Lung (tissue), 12 donors: ENCODE data around the gene LMBRD2. TPM values are rescaled to one million over a fixed set of nuclear protein-coding genes. Genes with fewer than 3 reads are reported as not detected.

Experiments
- ATAC-seq: fragments of 200-7000 bp; cut with Tn5 transposase; one replicate; pipeline ENCODE4 v1.9.1; 2020; ENCODE audit warnings: moderate number of reproducible peaks; ENCODE audit not compliant: insufficient read depth, low FRiP score
- DNase-seq, 3 donors: peaks; one replicate each; pipeline ENCODE4 v3.0.0-alpha.2; 2013 to 2017
- H3K27ac ChIP-seq, 2 donors: one replicate each; pipeline ENCODE4 v1.5.1; 2013; ENCODE audit warnings: mild to moderate bottlenecking in 2 of 2, moderate library complexity in 2 of 2, control low read depth in 1 of 2, inconsistent platforms in 1 of 2, low read depth in 1 of 2, low read length in 1 of 2
- H3K27me3 ChIP-seq, 3 donors: one replicate each; pipeline ENCODE4 v1.5.1; 2013; ENCODE audit warnings: low read length in 2 of 3; ENCODE audit not compliant: control insufficient read depth in 3 of 3, insufficient read depth in 3 of 3
- H3K36me3 ChIP-seq, 4 donors: one replicate each; pipeline ENCODE4 v1.5.1; 2013; ENCODE audit warnings: low read length in 4 of 4, mild to moderate bottlenecking in 1 of 4, moderate library complexity in 1 of 4; ENCODE audit not compliant: control insufficient read depth in 4 of 4, insufficient read depth in 4 of 4
- H3K4me1 ChIP-seq, 5 donors: one replicate each; pipeline ENCODE4 v1.5.1; 2013; ENCODE audit warnings: low read length in 5 of 5, mild to moderate bottlenecking in 2 of 5, moderate library complexity in 1 of 5; ENCODE audit not compliant: control insufficient read depth in 5 of 5, insufficient read depth in 5 of 5
- H3K4me3 ChIP-seq: one replicate; pipeline ENCODE4 v1.5.1; 2013; ENCODE audit warnings: mild to moderate bottlenecking, control low read depth, moderate library complexity
- H3K9ac ChIP-seq, 2 donors: one replicate each; pipeline ENCODE4 v1.5.1; 2013; ENCODE audit warnings: low read length in 2 of 2, control low read depth in 1 of 2; ENCODE audit not compliant: insufficient read depth in 1 of 2
- H3K9me3 ChIP-seq, 4 donors: one replicate each; pipeline ENCODE4 v1.5.1; 2013; ENCODE audit warnings: low read length in 3 of 4, mild to moderate bottlenecking in 1 of 4, moderate library complexity in 1 of 4; ENCODE audit not compliant: control insufficient read depth in 4 of 4, insufficient read depth in 3 of 4
- WGBS, 2 donors: extraction: QIAGEN DNeasy Blood & Tissue Kit; methylation state at CpG; one replicate each; pipeline ENCODE4 v1.1.7; 2013; 5-methylcytosine and 5-hydroxymethylcytosine counted together
- polyA plus RNA-seq, 2 donors: library from polyadenylated mRNA; stranded (reverse); fragments of 200-250 nt; gene quantifications; one replicate each; pipeline ENCODE4 v1.2.1, GENCODE V29; 2013
- total RNA-seq, 2 donors: library from RNA; depleted of rRNA in 1 of 2; stranded (reverse); fragments of >200 nt in 1 of 2; gene quantifications; one replicate each; pipeline ENCODE4 v1.2.1, GENCODE V29; 2014 to 2021
- TF ChIP-seq, protein P1 (sequence below): IDR thresholded peaks from 2 replicates; pipeline ENCODE4 v1.5.1; 2012; ENCODE audit warnings: mild to moderate bottlenecking; ENCODE audit errors: control extremely low read depth, extremely low read depth
- donor health status: control.
- donor health status: control.
- donor health status: Bipolar disorder and iron deficiency.
- donor health status: healthy.
- donor health status: DM: yes; HTN: yes; CAD: no.

Gene LMBRD2
- total and polyA plus RNA-seq, 4 donors = 2.1 to 16.8 (median 7.9) TPM

DNA sequence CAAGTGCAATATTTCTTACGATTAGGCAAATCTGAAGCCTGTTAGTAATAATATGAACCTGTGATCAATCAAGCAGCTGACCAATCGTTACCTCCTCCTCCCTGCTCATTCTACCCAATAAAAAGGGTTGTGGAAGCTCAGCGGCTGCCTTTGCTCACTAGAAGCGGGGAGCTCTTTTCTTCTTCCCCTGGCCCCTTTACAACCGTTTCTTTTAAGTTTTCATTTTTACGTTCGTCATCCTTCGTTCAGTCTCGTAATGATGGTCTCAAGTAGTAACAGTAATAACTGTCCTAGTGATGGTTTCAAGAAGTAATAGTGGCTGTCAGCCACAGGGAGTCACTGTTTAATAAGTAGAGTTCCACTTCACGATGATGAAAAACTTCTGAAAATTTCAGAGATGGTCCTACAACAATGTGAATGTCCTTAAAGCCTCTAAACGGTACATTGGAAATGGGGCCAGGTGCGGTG lies 91.2 kb downstream of the LMBRD2 start:
- TF ChIP-seq, protein P1, sequence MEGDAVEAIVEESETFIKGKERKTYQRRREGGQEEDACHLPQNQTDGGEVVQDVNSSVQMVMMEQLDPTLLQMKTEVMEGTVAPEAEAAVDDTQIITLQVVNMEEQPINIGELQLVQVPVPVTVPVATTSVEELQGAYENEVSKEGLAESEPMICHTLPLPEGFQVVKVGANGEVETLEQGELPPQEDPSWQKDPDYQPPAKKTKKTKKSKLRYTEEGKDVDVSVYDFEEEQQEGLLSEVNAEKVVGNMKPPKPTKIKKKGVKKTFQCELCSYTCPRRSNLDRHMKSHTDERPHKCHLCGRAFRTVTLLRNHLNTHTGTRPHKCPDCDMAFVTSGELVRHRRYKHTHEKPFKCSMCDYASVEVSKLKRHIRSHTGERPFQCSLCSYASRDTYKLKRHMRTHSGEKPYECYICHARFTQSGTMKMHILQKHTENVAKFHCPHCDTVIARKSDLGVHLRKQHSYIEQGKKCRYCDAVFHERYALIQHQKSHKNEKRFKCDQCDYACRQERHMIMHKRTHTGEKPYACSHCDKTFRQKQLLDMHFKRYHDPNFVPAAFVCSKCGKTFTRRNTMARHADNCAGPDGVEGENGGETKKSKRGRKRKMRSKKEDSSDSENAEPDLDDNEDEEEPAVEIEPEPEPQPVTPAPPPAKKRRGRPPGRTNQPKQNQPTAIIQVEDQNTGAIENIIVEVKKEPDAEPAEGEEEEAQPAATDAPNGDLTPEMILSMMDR = no peak
- Histone ChIP-seq H3K27me3 (peaks cover 0 to 4% (median under 1%) of the 10 kb centered on the region in 3 donors), H3K9me3 (no peaks in the 10 kb centered on the region), H3K4me3 (no peak overlapping the region), H3K36me3 (no peaks in the 10 kb centered on the region), H3K27ac (no peak overlapping the region), H3K4me1 (no peaks in the 10 kb centered on the region), H3K9ac (no peak overlapping the region)
- DNase-seq (peak in 2 of 3 donors; percentile 11), ATAC-seq (no peak)
- WGBS, 2 donors = 73 to 79% methylated on average over 12 of the region's 12 CpGs

DNA sequence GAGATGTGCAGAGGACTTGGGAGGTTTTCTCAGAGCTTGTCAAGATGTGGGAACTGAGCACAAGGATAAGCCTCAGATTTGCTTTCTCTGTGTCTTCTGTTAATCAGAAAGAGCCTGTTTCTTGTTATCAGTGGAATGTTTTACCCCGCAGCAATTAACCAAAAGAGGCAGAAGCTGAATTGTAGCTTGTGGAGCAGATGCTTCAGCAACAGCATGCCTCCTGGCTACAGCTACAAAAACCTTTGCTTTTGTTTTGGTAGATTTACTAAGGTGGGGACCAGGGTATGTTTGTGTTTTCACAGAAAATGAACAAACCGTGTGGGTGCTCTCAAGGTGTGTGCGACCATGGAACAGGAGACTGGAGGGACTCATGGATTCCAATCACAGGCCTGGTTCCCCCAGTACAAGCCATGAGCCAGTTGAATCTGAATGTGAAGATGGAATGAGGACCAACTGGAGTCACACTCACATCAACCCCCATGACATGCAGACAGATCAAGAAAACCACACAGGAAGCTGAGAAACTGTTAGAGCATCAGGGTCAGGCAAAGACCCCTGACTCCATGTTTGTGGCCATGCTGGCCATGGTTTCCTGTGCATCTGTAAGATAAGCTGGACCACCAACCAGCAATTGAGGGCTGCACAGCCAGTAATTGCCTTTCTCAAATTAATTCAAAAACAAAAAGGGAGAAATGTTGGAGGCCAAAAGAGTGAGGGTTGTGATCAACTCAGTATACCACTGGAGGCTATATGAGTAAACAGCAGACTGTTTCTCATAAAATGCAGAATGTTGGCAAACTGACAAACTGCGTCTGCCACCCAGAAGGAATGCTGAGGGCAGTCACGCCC lies 91.9 kb downstream of the LMBRD2 start:
- WGBS, 2 donors = 73 to 79% methylated on average over 5 of the region's 5 CpGs
- TF ChIP-seq, protein P1 = no peak

DNA sequence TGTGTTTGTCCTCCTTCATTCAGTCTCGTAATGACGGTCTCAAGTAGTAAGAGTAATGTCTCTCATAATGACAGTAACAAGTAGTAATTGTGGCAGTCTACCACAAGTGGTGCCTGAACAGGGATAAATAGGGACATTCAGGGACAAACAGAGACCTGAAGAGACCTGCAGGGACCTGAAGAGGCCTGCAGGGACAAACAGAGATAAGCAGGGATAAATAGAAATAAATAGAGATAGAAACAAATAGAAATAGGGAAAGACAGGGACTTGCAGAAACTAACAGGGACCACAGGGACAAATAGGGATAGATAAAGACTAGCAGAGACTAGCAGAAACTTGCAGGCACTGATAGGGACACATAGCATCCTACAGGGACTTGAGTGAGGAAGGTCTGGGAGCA lies 92.9 kb downstream of the LMBRD2 start:
- no peaks in the 10 kb centered on the region for H3K36me3 ChIP-seq
- H3K27me3 ChIP-seq = no peaks in the 10 kb centered on the region
- H3K9me3 ChIP-seq = no peaks in the 10 kb centered on the region
- TF ChIP-seq, protein P1 = no peak
- no peak overlapping the region for H3K9ac ChIP-seq
- no peak overlapping the region for H3K27ac ChIP-seq
- H3K4me3 ChIP-seq = no peak overlapping the region
- 77 to 87% methylated on average over 2 of the region's 2 CpGs for WGBS, 2 donors
- no peak for ATAC-seq
- DNase-seq = no peak
- H3K4me1 ChIP-seq = no peaks in the 10 kb centered on the region

More for the DNA sequence above, 91.9 kb downstream of the LMBRD2 start:
- ATAC-seq (no peak), DNase-seq (no peak)
- Histone ChIP-seq H3K9ac (no peak overlapping the region), H3K4me3 (no peak overlapping the region), H3K27ac (no peak overlapping the region), H3K9me3 (no peaks in the 10 kb centered on the region), H3K36me3 (no peaks in the 10 kb centered on the region), H3K4me1 (no peaks in the 10 kb centered on the region), H3K27me3 (no peaks in the 10 kb centered on the region)
